Colon (tissue), 2 donors: ENCODE measurements around the gene BEST3.
"Not testable (repeated sequence)": the region's sequence is repeated elsewhere in the genome, so short reads cannot be mapped to it uniquely, and the experiment has no call there.

Experiments
- FAIRE-seq: peaks from 2 replicates; lab custom pipeline; 2012; peaks lifted over from hg19 to GRCh38; lab: Jason Lieb, UNC
- donor health status: control.
- donor health status: control.

Gene BEST3

DNA sequence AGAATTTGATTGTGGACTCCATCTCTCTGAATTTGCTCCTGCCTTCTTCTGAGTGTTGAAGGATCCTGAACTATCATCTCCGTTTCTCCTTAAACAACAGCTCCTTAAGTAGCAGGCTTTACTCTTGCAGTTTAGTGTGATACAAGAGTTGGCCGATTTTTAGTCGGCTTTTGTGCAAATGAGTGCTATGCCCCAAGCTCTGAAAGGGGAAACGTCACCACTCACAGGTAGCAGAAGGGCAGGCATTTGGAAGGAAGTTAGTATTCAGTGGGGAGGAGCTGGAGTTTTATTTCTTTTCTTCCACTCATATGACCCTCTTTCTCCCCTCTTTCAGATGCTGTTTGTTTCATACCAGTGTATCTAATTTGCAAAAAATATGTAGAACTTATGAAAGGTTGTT, 51.9 kb downstream of the BEST3 start:
- FAIRE-seq, result no peak

DNA sequence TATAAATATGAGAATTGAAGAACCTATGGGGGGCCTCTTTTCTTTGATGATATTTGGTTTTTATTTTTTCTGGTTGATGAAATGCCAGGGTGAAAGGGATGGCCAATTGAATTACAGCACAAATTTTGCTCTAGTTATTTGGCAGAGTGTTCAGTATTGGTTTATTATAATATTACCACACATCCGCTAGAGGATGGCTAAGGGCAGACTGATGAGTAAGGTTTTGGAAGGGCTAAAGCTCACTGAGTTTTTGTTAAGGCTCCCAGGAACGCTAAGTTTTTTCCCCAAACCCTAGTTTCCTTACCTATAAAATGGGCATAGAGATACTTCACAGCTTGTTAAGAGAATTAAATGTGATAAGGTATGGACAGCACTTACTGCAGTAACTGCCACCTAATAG, 54.1 kb downstream of the BEST3 start:
- no peak for FAIRE-seq

DNA sequence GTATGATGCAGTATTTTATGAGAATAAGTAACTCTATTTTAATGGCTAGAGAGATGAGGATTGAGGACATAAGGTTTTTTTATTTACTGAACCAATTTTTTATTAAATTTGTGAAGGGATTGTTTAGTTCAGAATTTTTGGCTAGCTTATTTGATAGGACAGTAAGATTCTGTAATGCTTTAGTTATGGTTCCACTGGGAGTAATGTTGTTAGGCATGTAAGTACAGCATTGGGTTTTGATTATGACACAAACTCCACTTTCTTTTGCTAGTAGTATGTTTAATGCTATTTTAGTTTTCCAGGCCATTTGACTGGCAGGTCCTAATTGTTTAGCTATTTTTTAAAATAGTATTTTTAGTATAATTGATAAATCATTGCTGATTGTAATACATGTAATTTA, 54.6 kb downstream of the BEST3 start:
- FAIRE-seq, result no peak

DNA sequence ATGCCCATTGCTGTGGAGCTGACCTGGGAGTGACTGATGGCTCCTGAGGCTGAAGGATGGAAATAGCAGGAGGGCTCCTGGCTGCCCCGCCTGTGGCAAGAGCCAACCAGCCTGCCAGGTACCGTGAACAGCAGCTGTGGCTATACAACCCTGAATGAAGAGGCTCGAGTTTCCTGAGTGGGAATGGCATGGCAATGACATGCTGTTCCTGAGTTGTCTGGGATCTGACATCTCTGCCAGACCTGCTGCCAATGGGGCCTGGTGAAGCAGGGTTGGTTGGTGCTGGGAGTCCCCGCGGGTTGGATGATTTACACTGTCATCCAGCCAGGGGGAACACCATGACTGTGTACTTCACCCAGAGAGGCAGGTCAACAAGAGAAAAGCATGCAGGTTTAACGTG, 56.6 kb downstream of the BEST3 start:
- no peak for FAIRE-seq

DNA sequence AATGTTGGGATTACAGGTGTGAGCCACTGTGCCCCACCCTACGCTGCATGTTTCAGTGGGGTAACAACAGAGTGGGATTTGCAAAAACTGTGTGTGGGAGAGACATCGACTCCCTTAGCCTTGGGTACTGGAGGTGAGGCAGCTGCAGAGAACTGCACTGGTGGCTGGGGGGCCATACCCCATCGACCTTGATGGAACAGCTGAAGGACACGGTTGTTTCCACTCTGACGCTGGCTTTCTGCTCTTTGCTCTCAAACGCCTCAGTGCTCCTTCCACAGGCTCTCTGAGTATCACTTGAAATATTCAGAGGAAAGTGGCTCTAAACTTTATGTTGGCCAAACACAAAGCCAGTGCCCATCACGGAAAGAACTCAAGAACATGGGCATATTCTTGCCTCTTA, 57.6 kb downstream of the BEST3 start:
- no peak for FAIRE-seq

DNA sequence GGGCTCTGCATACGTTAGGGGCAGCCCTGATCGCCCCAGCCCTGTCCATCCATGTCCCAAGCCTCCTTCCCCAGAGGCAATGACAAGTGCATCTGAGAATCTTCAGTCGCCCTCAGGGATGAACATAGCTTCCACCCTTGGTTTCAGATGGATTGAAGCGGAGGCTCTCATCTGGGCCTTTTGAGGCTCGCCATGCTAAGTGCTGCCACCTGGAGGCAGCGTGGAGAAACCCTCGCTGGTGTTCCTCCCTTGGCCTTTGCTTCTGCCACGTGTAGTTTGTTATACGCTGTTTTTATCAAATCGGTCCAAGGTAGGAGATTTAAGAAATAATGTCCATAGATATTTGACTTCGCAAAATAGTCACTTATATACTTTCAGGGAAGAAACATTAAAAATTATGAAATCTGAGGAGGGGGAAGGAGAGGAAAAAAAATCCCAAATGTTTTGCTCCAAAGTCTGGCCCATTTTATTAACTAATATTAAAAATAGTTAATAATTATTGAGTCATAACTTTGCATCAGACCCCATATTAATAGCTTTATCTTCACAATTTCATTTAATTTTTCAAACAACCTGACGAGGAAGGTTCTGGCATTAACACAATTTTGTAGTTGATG, 59.6 kb downstream of the BEST3 start:
- FAIRE-seq, result no peak

DNA sequence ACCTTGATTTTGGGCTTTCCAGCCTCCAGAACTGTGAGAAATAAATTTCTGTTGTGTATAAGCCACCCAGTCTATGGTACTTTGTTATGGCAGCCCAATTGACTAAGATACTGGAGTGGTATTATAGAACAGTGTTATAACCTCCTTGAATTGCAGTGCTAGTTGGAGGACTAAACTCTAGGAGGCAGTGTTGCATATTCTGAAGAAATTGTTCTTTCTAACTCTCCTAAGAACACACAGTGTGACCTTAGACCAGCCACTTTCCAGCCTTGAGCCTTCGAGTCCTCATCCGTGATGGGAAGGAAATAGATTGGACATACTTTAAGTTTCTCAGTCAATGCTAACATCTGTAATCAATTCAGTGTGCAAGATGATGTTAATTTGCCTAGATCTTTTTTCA, 66.0 kb downstream of the BEST3 start:
- no peak for FAIRE-seq

DNA sequence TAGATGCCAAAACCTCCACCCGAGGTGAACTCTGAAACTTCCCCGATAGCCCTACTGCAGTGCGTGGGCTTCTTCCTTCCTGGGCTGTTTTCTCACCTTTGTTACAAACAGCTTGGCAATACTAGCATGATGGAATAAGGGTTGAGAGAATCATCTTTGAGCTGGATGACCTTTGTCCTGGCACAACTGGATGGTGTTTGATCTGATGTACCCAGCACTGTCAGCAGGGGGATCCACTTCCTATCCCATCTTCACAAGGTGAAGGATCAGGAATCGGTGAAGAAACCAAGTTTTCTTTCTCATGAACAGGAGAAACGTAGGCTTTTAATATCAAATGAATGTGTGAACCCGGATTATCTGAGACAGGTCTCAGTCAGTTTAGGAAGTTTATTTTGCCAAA, 68.9 kb downstream of the BEST3 start:
- FAIRE-seq, result no peak

DNA sequence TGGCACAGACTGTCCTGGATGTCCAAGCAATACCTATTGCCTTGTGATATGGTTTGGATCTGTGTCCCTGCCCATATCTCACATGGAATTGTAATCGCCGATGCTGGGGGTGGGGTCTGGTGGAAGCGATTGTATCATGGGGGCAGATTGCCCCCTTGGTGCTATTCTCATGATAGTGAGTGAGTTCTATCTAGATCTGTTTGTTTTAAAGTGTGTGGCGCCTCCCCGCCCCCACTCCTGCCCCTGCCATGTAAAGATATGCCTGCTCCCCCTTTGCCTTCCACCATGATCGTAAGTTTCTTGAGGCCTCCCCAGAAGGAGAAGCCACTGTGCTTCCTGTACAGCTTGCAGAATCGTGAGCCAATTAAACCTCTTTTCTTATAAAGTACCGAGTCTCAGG, 71.6 kb downstream of the BEST3 start:
- no peak for FAIRE-seq

DNA sequence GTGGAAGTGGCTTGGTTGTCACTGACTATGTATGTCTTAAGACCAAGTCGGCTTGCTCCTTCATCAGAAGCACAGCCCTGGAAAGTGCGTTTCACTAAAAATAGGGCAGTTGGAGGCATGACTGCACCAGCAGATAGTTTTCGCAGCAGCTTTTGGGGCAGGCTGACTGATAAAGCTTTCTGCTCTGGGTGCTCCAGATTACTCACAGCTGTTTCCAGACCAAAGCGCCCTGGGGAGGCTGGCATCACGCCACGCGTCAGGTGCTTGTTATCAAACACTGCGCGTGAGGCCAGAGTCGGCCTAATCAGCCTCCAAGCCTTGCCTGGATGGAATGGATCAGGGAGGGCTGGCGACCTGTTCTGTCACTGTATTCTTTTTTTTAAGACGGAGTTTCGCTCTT, 75.1 kb downstream of the BEST3 start:
- no peak for FAIRE-seq

DNA sequence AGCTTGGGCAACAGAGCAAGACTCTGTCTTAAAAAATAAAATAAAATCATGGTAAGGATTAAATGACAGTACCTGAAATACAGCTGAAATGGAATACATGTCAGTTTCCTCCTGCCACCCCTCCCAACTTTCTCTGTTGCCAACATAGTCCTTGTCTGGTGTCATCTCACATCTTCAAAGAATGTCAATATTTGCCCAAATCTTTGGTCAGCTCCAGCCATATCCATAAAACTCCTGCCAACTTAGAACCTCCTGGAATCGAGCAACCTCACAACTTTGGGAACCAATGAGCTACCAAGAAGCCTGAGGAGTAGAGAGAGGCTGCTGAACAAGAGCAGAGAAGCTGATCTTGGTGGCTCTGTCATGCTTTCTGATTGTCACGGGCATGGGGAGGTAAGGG, 77.6 kb downstream of the BEST3 start:
- FAIRE-seq, result no peak

DNA sequence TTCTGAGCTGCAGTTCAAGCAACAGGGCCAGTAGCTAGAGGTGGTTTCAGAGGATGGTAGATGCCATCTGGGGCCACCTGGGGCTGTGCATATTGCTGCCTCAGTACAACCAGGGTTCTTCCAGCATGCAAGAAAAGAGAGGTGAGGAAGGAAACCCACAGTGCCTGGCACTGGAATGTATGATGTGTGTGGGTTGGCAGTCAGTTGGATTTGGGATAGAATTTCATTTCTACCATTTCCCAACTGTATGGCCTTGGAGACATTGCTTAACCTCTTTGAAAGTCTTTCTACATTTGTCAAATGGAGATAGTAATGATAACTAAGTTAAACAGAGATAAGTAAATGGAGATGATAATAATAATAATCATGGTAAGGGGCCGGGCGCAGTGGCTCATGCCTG, 78.2 kb downstream of the BEST3 start:
- no peak for FAIRE-seq

DNA sequence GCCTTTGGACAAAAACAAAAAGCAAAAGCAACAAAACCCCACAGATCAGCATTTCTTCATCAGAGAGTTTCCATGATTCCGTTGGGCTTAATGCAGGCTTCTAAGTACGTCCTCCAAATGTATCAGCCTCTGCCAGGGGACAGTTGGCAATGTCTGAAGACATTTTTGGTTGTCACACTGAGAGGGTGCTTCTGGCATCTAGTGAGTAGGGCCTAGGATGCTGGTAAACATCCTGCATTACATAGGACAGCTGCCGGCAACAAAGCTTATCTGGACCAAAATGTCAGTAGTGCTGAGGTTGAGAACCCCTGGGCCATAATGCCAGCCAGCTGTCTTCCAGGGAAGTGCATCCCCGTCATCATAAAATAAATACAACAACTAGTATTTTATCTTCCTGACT, 79.0 kb downstream of the BEST3 start:
- FAIRE-seq, result no peak

DNA sequence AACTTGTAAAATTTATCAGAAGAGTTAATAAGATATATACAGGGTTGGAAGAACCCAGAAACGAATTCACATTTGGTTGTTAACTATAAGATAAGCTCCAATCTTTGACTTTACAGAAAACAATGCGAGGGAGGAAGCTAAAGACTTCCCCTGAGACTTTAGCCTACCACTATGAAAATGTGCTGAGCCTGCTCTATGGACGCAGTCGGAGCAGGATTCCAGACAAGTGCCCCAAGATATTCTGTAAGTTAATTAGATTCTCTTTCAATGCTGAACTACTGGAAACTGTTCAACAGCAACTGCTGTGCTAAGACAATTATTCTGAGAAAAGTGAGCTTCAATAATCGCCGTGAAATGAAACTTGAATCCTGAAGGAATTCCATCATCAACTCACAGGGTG, 80.1 kb downstream of the BEST3 start:
- no peak for FAIRE-seq

DNA sequence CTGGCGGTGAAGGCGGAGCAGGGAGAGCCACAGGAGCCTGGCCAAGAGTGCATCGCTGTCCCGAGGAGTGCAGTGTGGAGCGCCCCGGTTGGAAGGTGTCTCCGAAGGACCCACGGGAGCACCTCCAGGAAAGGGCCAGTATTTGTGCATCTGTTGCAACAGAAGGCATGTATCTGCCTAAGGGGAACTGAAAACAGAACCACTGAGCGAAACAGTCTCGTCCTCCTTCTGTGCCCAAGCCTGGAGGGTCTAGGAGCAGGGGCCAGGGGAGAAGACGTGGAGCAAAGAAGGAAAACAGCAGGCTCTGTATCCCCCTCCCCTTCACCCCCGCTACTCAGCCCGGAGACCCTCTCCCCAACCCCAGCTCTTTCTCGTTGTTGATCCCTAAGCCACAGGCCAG, 83.1 kb downstream of the BEST3 start:
- FAIRE-seq, result no peak

DNA sequence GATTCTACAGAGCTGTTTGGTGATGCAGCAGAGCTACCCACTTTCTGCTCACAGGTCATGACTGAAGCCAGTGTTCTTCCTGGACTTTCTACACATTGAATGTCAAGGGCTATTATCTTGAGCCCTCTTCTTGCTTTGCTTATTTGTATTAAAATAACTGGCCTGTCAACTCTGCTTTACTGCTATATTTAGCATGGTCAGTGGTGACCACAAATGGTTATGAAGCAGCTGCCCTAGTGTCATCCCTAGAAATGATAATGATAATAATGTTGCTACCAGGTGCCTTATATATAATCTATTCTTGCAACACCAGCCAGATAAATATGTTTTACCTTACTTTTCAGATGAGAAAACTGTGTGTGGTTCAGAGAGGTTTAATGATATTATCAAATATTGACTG, 85.8 kb downstream of the BEST3 start:
- FAIRE-seq, result no peak

DNA sequence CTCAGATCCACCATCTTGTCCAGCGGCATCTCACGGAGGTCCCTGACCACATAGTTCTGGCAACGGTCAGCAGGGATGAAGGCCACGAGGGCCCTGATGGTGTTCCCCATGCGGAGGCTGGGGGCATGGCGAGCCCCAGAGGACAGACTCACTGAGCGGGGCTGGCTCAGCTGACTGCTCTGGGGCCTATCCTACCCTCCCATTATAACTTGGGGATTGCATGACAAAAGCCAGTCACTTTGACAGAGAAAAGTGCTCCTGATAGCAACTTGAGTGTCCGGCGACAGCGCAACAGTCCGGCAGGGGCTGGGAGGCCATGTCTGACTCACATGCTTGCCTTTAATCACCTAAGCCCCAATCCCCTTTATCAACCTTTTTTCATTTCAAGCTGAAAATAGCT, 88.4 kb downstream of the BEST3 start, which contains the start of gene LRRC10:
TSS of gene LRRC10 (minus strand) at position 179 of the 400 bp plus-strand sequence. CDS start at position 110, 69 bp downstream.
- no peak for FAIRE-seq

DNA sequence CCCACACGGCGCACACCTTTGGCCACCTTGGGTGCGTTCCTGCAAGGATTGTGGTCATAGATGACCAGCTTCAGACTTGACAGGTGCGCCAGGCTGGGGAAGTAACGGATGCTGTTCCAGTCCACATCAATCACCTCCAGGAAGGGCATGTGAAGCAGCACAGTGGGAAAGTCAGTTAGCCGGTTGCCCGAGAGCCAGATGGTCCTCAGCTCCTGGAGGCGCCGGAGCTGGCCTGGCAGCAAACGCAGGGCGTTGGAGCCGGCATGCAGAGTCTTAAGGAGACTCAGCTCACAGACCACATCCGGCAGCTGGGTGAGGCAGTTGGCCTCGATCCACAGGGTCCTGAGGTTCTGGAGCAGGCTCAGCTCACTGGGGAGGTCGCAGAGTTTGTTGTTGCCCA, 89.0 kb downstream of the BEST3 start:
- no peak for FAIRE-seq

DNA sequence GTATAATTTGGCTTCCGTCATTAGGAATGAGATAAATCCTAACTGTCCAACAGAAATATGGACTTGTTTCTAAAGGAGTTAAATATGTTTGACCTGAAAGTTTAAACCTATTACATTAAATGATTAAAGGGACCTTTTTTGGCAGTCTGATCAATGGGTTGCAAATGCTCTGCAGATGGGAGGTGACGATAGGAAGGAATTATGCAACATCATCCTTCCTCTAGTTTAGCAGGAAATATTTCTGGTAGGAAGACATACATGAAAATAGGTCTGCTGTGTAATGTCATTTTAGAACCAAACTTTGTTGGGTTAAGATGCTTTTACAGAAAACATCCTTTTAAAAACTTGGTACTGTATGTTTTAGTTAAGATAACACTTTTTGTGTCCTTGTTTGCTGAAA, 91.0 kb downstream of the BEST3 start:
- no peak for FAIRE-seq

DNA sequence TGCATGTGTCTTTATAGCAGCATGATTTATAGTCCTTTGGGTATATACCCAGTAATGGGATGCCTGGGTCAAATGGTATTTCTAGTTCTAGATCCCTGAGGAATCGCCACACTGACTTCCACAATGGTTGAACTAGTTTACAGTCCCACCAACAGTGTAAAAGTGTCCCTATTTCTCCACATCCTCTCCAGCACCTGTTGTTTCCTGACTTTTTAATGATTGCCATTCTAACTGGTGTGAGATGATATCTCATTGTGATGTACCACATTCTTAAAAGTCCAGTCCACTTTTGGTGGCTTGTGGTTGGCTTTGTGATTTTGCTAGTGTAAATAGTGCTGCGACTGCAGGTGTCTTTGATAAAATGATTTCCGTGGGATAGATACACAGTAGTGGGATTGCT, 94.8 kb downstream of the BEST3 start:
- FAIRE-seq, result not testable (repeated sequence)
